Activated naive CD8-positive, alpha-beta T cell treated with anti-CD3 and anti-CD28 coated beads, Interleukin-2, amount 50 U/mL, for 24 hours (primary cell): ENCODE data around the gene AK9.

Source experiments
- ATAC-seq: fragments of 150-1000 bp; cut with Tn5 transposase; one replicate; pipeline ENCODE4 v1.10.0; 2021
- DNase-seq: peaks from one replicate; pipeline ENCODE4 v3.0.0; 2021
- H3K27ac Mint-ChIP-seq: one replicate; pipeline ENCODE4 v1.8.0; 2021; ENCODE audit warnings: mild to moderate bottlenecking, mixed read lengths
- H3K27me3 Mint-ChIP-seq: one replicate; pipeline ENCODE4 v1.8.0; 2021; ENCODE audit warnings: mixed read lengths
- H3K36me3 Mint-ChIP-seq: one replicate; pipeline ENCODE4 v1.8.0; 2021; ENCODE audit warnings: low read depth, mixed read lengths
- H3K4me1 Mint-ChIP-seq: one replicate; pipeline ENCODE4 v1.8.0; 2021; ENCODE audit warnings: mixed read lengths
- H3K4me3 Mint-ChIP-seq: one replicate; pipeline ENCODE4 v1.8.0; 2021; ENCODE audit warnings: mild to moderate bottlenecking, moderate library complexity, mixed read lengths
- H3K9me3 Mint-ChIP-seq: one replicate; pipeline ENCODE4 v1.8.0; 2021; ENCODE audit warnings: mixed read lengths

The AK9 gene

GRCh38 chr6:109452181-109452580 lies 238.8 kb downstream of the AK9 start:
- Mint-ChIP-seq H3K4me3 (no peak overlapping the region), H3K36me3 (peaks cover 13% of the 10 kb centered on the region), H3K9me3 (no peaks in the 10 kb centered on the region), H3K27ac (peak overlapping the region; percentile 39), H3K4me1 (peaks cover 52% of the 10 kb centered on the region), H3K27me3 (no peaks in the 10 kb centered on the region)
- DNase-seq (no peak), ATAC-seq (no peak)

- Mint-ChIP-seq H3K4me3 (no peak overlapping the region), H3K27me3 (no peaks in the 10 kb centered on the region), H3K27ac (no peak overlapping the region), H3K4me1 (peaks cover 44% of the 10 kb centered on the region), H3K9me3 (no peaks in the 10 kb centered on the region), H3K36me3 (peaks cover 13% of the 10 kb centered on the region)
- DNase-seq (no peak), ATAC-seq (no peak)
Measured at GRCh38 chr6:109451376-109451775, 239.6 kb downstream of the AK9 start.

- no peak for DNase-seq
- Mint-ChIP-seq H3K27ac (no peak overlapping the region), H3K4me1 (peaks cover 41% of the 10 kb centered on the region), H3K27me3 (no peaks in the 10 kb centered on the region), H3K36me3 (peaks cover 15% of the 10 kb centered on the region), H3K4me3 (no peak overlapping the region), H3K9me3 (no peaks in the 10 kb centered on the region)
- ATAC-seq = no peak
Measured at GRCh38 chr6:109450801-109451200, 240.2 kb downstream of the AK9 start.

- H3K4me1 Mint-ChIP-seq = peaks cover 38% of the 10 kb centered on the region
- DNase-seq (no peak), ATAC-seq (peak; percentile 12)
- peaks cover 15% of the 10 kb centered on the region for H3K36me3 Mint-ChIP-seq
- no peak overlapping the region for H3K27ac Mint-ChIP-seq
- no peak overlapping the region for H3K4me3 Mint-ChIP-seq
- no peaks in the 10 kb centered on the region for H3K27me3 Mint-ChIP-seq
- no peaks in the 10 kb centered on the region for H3K9me3 Mint-ChIP-seq
Measured at GRCh38 chr6:109449795-109450673, 241.0 kb downstream of the AK9 start.

- Mint-ChIP-seq H3K4me3 (no peak overlapping the region), H3K36me3 (peaks cover 16% of the 10 kb centered on the region), H3K9me3 (no peaks in the 10 kb centered on the region), H3K27me3 (no peaks in the 10 kb centered on the region), H3K4me1 (peaks cover 32% of the 10 kb centered on the region), H3K27ac (no peak overlapping the region)
- ATAC-seq (peak; percentile 3), DNase-seq (no peak)
Measured at GRCh38 chr6:109449064-109449794, 241.8 kb downstream of the AK9 start.

- DNase-seq (no peak), ATAC-seq (no peak)
- no peaks in the 10 kb centered on the region for H3K9me3 Mint-ChIP-seq
- peak overlapping the region; percentile 48 for H3K27ac Mint-ChIP-seq
- peaks cover 27% of the 10 kb centered on the region for H3K4me1 Mint-ChIP-seq
- peaks cover 17% of the 10 kb centered on the region for H3K36me3 Mint-ChIP-seq
- H3K27me3 Mint-ChIP-seq = no peaks in the 10 kb centered on the region
- H3K4me3 Mint-ChIP-seq = no peak overlapping the region
Measured at GRCh38 chr6:109448615-109449014, 242.4 kb downstream of the AK9 start.

- H3K4me3 Mint-ChIP-seq = no peak overlapping the region
- peak overlapping the region; percentile 48 for H3K27ac Mint-ChIP-seq
- DNase-seq = no peak
- H3K27me3 Mint-ChIP-seq = no peaks in the 10 kb centered on the region
- ATAC-seq = no peak
- peaks cover 19% of the 10 kb centered on the region for H3K36me3 Mint-ChIP-seq
- peaks cover 26% of the 10 kb centered on the region for H3K4me1 Mint-ChIP-seq
- no peaks in the 10 kb centered on the region for H3K9me3 Mint-ChIP-seq
Measured at GRCh38 chr6:109447878-109448555, 243.0 kb downstream of the AK9 start.

- Mint-ChIP-seq H3K27ac (no peak overlapping the region), H3K9me3 (no peaks in the 10 kb centered on the region), H3K4me3 (no peak overlapping the region), H3K4me1 (peaks cover 32% of the 10 kb centered on the region), H3K36me3 (peaks cover 21% of the 10 kb centered on the region), H3K27me3 (no peaks in the 10 kb centered on the region)
- DNase-seq = no peak
- no peak for ATAC-seq
Measured at GRCh38 chr6:109447087-109447486, 243.9 kb downstream of the AK9 start.

- ATAC-seq (no peak), DNase-seq (no peak)
- no peaks in the 10 kb centered on the region for H3K27me3 Mint-ChIP-seq
- H3K36me3 Mint-ChIP-seq = peaks cover 18% of the 10 kb centered on the region
- H3K4me3 Mint-ChIP-seq = no peak overlapping the region
- H3K9me3 Mint-ChIP-seq = no peaks in the 10 kb centered on the region
- H3K4me1 Mint-ChIP-seq = peaks cover 36% of the 10 kb centered on the region
- H3K27ac Mint-ChIP-seq = peak overlapping the region; percentile 18
Measured at GRCh38 chr6:109446541-109446940, 244.5 kb downstream of the AK9 start.

- DNase-seq (no peak), ATAC-seq (no peak)
- H3K27me3 Mint-ChIP-seq = no peaks in the 10 kb centered on the region
- H3K9me3 Mint-ChIP-seq = no peaks in the 10 kb centered on the region
- no peak overlapping the region for H3K4me3 Mint-ChIP-seq
- H3K36me3 Mint-ChIP-seq = peaks cover 18% of the 10 kb centered on the region
- peaks cover 40% of the 10 kb centered on the region for H3K4me1 Mint-ChIP-seq
- no peak overlapping the region for H3K27ac Mint-ChIP-seq
Measured at GRCh38 chr6:109446072-109446471, 244.9 kb downstream of the AK9 start.

- Mint-ChIP-seq H3K27me3 (no peaks in the 10 kb centered on the region), H3K9me3 (no peaks in the 10 kb centered on the region), H3K4me1 (peaks cover 36% of the 10 kb centered on the region), H3K27ac (peak overlapping the region; percentile 27), H3K36me3 (peaks cover 15% of the 10 kb centered on the region), H3K4me3 (no peak overlapping the region)
- ATAC-seq = no peak
- DNase-seq = no peak
Measured at GRCh38 chr6:109445382-109445781, 245.6 kb downstream of the AK9 start.

- ATAC-seq = no peak
- no peak overlapping the region for H3K27ac Mint-ChIP-seq
- no peak for DNase-seq
- H3K4me3 Mint-ChIP-seq = no peak overlapping the region
- H3K36me3 Mint-ChIP-seq = peaks cover 14% of the 10 kb centered on the region
- H3K4me1 Mint-ChIP-seq = peaks cover 27% of the 10 kb centered on the region
- H3K27me3 Mint-ChIP-seq = no peaks in the 10 kb centered on the region
- H3K9me3 Mint-ChIP-seq = no peaks in the 10 kb centered on the region
Measured at GRCh38 chr6:109443425-109443950, 247.5 kb downstream of the AK9 start.
